LNCAP (cell line): Measurements from ENCODE around the gene GALNT18.

Experiments used
- TF ChIP-seq, protein P1 (sequence below): fragments of 450-650 bp; IDR thresholded peaks from 2 replicates; pipeline ENCODE4 v1.5.1; 2017; ENCODE audit warnings: mild to moderate bottlenecking

Gene GALNT18

DNA sequence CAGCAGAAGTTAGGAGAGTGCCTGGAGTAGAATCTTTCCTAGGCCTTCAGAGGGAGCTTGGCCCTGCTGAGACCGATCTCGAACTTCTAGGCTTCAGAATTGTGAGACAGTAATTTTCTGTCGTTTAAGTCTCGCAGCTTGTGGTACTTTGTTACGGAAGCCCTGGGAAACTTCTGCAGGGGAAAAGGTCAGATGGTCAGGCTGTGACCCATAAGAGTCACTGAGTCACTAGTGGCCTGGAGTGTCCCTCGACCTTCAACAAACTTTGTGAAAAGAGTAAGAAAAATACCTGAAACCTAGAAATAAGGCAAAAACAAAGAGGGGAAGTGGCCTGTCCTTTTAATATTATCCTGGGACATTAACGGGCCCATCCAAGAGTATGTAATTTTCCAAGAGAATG is 303.3 kb downstream of the GALNT18 start:
- TF ChIP-seq, protein P1, sequence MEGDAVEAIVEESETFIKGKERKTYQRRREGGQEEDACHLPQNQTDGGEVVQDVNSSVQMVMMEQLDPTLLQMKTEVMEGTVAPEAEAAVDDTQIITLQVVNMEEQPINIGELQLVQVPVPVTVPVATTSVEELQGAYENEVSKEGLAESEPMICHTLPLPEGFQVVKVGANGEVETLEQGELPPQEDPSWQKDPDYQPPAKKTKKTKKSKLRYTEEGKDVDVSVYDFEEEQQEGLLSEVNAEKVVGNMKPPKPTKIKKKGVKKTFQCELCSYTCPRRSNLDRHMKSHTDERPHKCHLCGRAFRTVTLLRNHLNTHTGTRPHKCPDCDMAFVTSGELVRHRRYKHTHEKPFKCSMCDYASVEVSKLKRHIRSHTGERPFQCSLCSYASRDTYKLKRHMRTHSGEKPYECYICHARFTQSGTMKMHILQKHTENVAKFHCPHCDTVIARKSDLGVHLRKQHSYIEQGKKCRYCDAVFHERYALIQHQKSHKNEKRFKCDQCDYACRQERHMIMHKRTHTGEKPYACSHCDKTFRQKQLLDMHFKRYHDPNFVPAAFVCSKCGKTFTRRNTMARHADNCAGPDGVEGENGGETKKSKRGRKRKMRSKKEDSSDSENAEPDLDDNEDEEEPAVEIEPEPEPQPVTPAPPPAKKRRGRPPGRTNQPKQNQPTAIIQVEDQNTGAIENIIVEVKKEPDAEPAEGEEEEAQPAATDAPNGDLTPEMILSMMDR: no peak

GRCh38 chr11:11316651-11317230 is 305.1 kb downstream of the GALNT18 start:
- TF ChIP-seq, protein P1: no peak

- TF ChIP-seq, protein P1: no peak
Measured at GRCh38 chr11:11313902-11314692, 307.7 kb downstream of the GALNT18 start.

- TF ChIP-seq, protein P1: no peak
Measured at GRCh38 chr11:11313426-11313825, 308.4 kb downstream of the GALNT18 start.

GRCh38 chr11:11312738-11313137 is 309.1 kb downstream of the GALNT18 start:
- TF ChIP-seq, protein P1: no peak

DNA sequence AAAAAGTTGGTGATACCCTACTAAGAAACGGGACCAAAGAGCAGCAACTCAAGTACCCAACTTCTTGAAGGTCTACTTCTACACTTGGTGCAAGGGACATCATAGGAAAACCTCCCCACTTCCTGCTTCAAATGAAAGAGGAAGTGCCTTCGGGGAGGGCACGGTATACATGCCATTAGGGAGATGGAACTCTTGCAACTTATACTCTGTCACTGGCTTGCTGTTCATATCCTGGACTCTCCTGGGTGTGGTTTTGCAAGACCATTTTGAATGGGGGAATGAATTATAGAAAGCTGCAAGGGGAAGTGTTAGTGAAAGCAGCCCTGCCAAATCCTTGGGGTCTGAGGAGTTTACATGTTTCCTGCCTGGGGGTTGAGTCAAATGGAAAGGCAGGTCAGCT is 310.6 kb downstream of the GALNT18 start:
- TF ChIP-seq, protein P1: no peak

DNA sequence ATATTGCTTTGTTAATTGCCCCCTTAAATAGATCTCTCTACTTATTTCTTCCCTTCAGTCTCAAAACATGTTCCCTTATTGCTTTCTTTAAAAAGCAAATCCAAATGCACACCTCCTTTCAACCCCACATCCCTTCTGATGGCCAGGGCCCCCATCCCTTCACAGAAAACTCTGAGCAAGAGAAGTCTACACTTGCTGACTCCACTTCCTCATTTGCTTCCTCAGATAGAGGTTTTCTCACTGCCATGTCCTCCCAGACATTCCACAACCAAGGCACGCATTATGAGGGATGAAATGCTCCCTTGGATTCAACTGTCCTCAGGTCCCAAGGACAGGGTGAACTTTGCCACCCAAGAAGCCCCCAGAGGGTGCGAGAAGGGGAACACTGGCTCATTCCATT is 311.9 kb downstream of the GALNT18 start:
- TF ChIP-seq, protein P1: no peak
